GM23338 (cell line): ENCODE data around the gene RNF214. TPM values are rescaled to one million over a fixed set of nuclear protein-coding genes. Genes with fewer than 3 reads are reported as not detected.

ENCODE experiments used
- ATAC-seq: fragments of 200-7000 bp; cut with Tn5 transposase; 3 replicates; pipeline ENCODE4 v1.9.1; 2020
- DNase-seq: peaks from one replicate; pipeline ENCODE4 v3.0.0-alpha.2; 2015; ENCODE audit warnings: low spot score
- H2AFZ ChIP-seq: fragments of 200-600 bp; sonication (generic); 2 replicates; pipeline ENCODE4 v1.8.0; 2016; ENCODE audit warnings: antibody characterized with exemption, mild to moderate bottlenecking, moderate library complexity
- H3F3A ChIP-seq: fragments of 200-600 bp; sonication (generic); replicated peaks from 2 replicates; pipeline ENCODE4 v1.8.0; 2017; ENCODE audit warnings: antibody characterized with exemption, mixed run types, low read depth
- H3K27ac ChIP-seq: fragments of 200-600 bp; sonication (generic); 2 replicates; pipeline ENCODE4 v1.6.1; 2016; ENCODE audit warnings: low read depth
- H3K27me3 ChIP-seq: fragments of 200-600 bp; sonication (generic); 2 replicates; pipeline ENCODE4 v1.8.0; 2016; ENCODE audit warnings: mild to moderate bottlenecking, mixed run types, moderate library complexity; ENCODE audit not compliant: insufficient read depth
- H3K36me3 ChIP-seq: fragments of 200-600 bp; sonication (generic); 2 replicates; pipeline ENCODE4 v1.8.0; 2016; ENCODE audit warnings: mild to moderate bottlenecking; ENCODE audit not compliant: insufficient read depth
- H3K4me1 ChIP-seq: fragments of 200-600 bp; sonication (generic); 2 replicates; pipeline ENCODE4 v1.8.0; 2016; ENCODE audit warnings: mild to moderate bottlenecking, moderate library complexity; ENCODE audit not compliant: insufficient read depth
- H3K4me2 ChIP-seq: fragments of 200-600 bp; sonication (generic); 2 replicates; pipeline ENCODE4 v1.7.1; 2017; ENCODE audit warnings: mixed run types
- H3K4me3 ChIP-seq: fragments of 200-600 bp; sonication (generic); 2 replicates; pipeline ENCODE4 v1.6.1; 2016; ENCODE audit warnings: mixed run types
- H3K79me2 ChIP-seq: fragments of 200-600 bp; sonication (generic); replicated peaks from 2 replicates; pipeline ENCODE4 v1.8.0; 2017; ENCODE audit warnings: mild to moderate bottlenecking; ENCODE audit not compliant: insufficient read depth
- H3K9me2 ChIP-seq: fragments of 200-600 bp; sonication (generic); 2 replicates; pipeline ENCODE4 v1.8.0; 2017; ENCODE audit not compliant: insufficient read depth
- H4K20me1 ChIP-seq: fragments of 200-600 bp; sonication (generic); replicated peaks from 2 replicates; pipeline ENCODE4 v1.8.0; 2017; ENCODE audit warnings: mild to moderate bottlenecking; ENCODE audit not compliant: insufficient read depth
- H3K27ac Mint-ChIP-seq: 2 replicates; pipeline ENCODE4 v1.8.0; 2020; ENCODE audit warnings: inconsistent platforms, mild to moderate bottlenecking, moderate library complexity, mixed read lengths
- H3K27me3 Mint-ChIP-seq: 3 replicates; pipeline ENCODE4 v1.8.0; 2022; ENCODE audit warnings: low read depth, mild to moderate bottlenecking, moderate library complexity, mixed read lengths, inconsistent platforms; ENCODE audit not compliant: insufficient read depth, poor library complexity
- H3K36me3 Mint-ChIP-seq: 3 replicates; pipeline ENCODE4 v1.8.0; 2021; ENCODE audit warnings: low read depth, mild to moderate bottlenecking, inconsistent platforms, moderate library complexity, mixed read lengths
- H3K4me1 Mint-ChIP-seq: 3 replicates; pipeline ENCODE4 v1.8.0; 2020; ENCODE audit warnings: mild to moderate bottlenecking, inconsistent platforms, mixed read lengths
- H3K4me3 Mint-ChIP-seq: 3 replicates; pipeline ENCODE4 v1.8.0; 2021; ENCODE audit warnings: moderate library complexity, mild to moderate bottlenecking, inconsistent platforms, mixed read lengths
- H3K9me3 Mint-ChIP-seq: 3 replicates; pipeline ENCODE4 v1.8.0; 2020; ENCODE audit warnings: moderate library complexity, mild to moderate bottlenecking, inconsistent platforms, mixed read lengths
- CREB1 ChIP-seq: fragments of 250-450 bp; sonication (Bioruptor Pico); IDR thresholded peaks from 2 replicates; pipeline ENCODE4 v1.5.0; 2020; ENCODE audit warnings: low read depth, mild to moderate bottlenecking, moderate library complexity
- EZH2 ChIP-seq: fragments of 200-600 bp; sonication (generic); IDR thresholded peaks from one replicate; pipeline ENCODE4 v1.8.0; 2017; ENCODE audit warnings: antibody characterized with exemption, mild to moderate bottlenecking, low read depth; ENCODE audit not compliant: unreplicated experiment
- EZH2phosphoT487 ChIP-seq: fragments of 200-600 bp; sonication (generic); IDR thresholded peaks from one replicate; pipeline ENCODE4 v1.8.1; 2018; ENCODE audit warnings: antibody characterized with exemption; ENCODE audit not compliant: unreplicated experiment
- JUNB ChIP-seq: IDR thresholded peaks from one replicate; pipeline ENCODE4 v1.6.1; 2016; ENCODE audit warnings: antibody characterized with exemption; ENCODE audit not compliant: unreplicated experiment
- NANOG ChIP-seq: IDR thresholded peaks from 2 replicates; pipeline ENCODE4 v1.6.1; 2016; ENCODE audit warnings: antibody characterized with exemption, borderline replicate concordance
- POLR2AphosphoS5 ChIP-seq: IDR thresholded peaks from 2 replicates; pipeline ENCODE4 v1.6.1; 2016; ENCODE audit warnings: antibody characterized with exemption, low read depth
- STAT1 ChIP-seq: IDR thresholded peaks from one replicate; pipeline ENCODE4 v1.6.1; 2016; ENCODE audit warnings: antibody characterized with exemption; ENCODE audit not compliant: unreplicated experiment
- ZNF114 ChIP-seq: fragments of 250-450 bp; sonication (Bioruptor Pico); IDR thresholded peaks from 2 replicates; pipeline ENCODE4 v1.5.0; 2020; ENCODE audit warnings: mild to moderate bottlenecking, moderate library complexity
- ZNF331 ChIP-seq: fragments of 250-450 bp; sonication (Bioruptor Pico); IDR thresholded peaks from 2 replicates; pipeline ENCODE4 v1.5.0; 2020; ENCODE audit warnings: low read depth, mild to moderate bottlenecking, moderate library complexity
- polyA plus RNA-seq: library from polyadenylated mRNA; unstranded; fragments of >200 nt; fragmentation: Nextera tagmentation; extraction: Ambion mirVana; gene quantifications from 2 replicates; pipeline ENCODE4 v1.2.1, GENCODE V29; 2016
- total RNA-seq: library from RNA; depleted of rRNA; stranded (reverse); fragments of >200 nt; shearing (Covaris generic); gene quantifications from 2 replicates; pipeline ENCODE4 v1.2.3, GENCODE V29; 2014
- TF ChIP-seq, protein P1 (sequence below): fragments of 250-450 bp; sonication (Bioruptor Pico); IDR thresholded peaks from 2 replicates; pipeline ENCODE4 v1.5.0; 2020; ENCODE audit warnings: mild to moderate bottlenecking, moderate library complexity
- TF ChIP-seq, protein P2 (sequence below): IDR thresholded peaks from 2 replicates; pipeline ENCODE4 v1.6.1; 2016; ENCODE audit warnings: antibody characterized with exemption
- TF ChIP-seq, protein P3 (sequence below), 2 experiments: fragments of 200-600 bp in 1 of 2; sonication (generic) in 1 of 2; conservative IDR thresholded peaks; 2 replicates each; pipeline versions ENCODE4 v1.5.1 to v1.6.1; 2016 to 2017; ENCODE audit warnings: antibody characterized with exemption in 2 of 2, low read depth in 2 of 2, mild to moderate bottlenecking in 2 of 2, moderate library complexity in 1 of 2
- TF ChIP-seq, protein P4 (sequence below): IDR thresholded peaks from one replicate; pipeline ENCODE4 v1.6.1; 2018; ENCODE audit warnings: antibody characterized with exemption; ENCODE audit not compliant: unreplicated experiment

RNF214 gene
- total and polyA plus RNA-seq, 2 experiments from 2014 or later, result 19.4 to 28.4 TPM

DNA sequence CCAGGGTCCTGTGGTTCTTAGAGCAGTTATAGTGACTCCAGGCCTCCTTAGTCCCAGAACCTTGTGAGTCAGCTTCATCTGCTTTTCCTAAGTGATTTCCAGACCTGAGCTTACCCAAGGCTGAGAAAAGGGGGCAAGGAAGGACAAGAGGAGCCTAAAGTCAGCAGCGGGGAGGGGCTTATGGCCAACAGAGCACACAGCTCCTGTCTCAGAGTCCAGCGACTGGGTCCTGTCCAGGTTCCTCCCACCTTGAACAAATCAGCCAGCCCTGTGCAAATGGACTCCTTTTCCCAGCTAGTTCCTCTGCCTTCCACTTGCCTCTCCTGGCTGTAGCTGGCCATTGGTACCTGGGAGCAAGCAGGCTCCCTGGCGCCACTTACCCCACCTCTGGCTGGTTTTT lies 72.7 kb downstream of the RNF214 start:
- H4K20me1 ChIP-seq, result no peaks in the 10 kb centered on the region
- peaks cover 12% of the 10 kb centered on the region for H3K27me3 Mint-ChIP-seq

More for the DNA sequence above, 72.7 kb downstream of the RNF214 start:
- H3K4me2 ChIP-seq, result no peak overlapping the region
- no peak overlapping the region for H2AFZ ChIP-seq
- peaks cover 29% of the 10 kb centered on the region for H3K4me1 Mint-ChIP-seq
- H3K36me3 Mint-ChIP-seq, result no peaks in the 10 kb centered on the region
- no peaks in the 10 kb centered on the region for H3K9me2 ChIP-seq
- H3K27ac Mint-ChIP-seq, result no peak overlapping the region
- H3F3A ChIP-seq, result no peaks in the 10 kb centered on the region
- H3K27ac ChIP-seq, result no peak overlapping the region
- H3K4me3 ChIP-seq, result no peak overlapping the region
- H3K79me2 ChIP-seq, result no peaks in the 10 kb centered on the region
- H3K4me1 ChIP-seq, result peaks cover 26% of the 10 kb centered on the region
- no peaks in the 10 kb centered on the region for H3K9me3 Mint-ChIP-seq
- ATAC-seq (no peak), DNase-seq (no peak)
- no peak overlapping the region for H3K4me3 Mint-ChIP-seq
- no peaks in the 10 kb centered on the region for H3K36me3 ChIP-seq
- H3K27me3 ChIP-seq, result no peaks in the 10 kb centered on the region
- TF ChIP-seq, protein P1, sequence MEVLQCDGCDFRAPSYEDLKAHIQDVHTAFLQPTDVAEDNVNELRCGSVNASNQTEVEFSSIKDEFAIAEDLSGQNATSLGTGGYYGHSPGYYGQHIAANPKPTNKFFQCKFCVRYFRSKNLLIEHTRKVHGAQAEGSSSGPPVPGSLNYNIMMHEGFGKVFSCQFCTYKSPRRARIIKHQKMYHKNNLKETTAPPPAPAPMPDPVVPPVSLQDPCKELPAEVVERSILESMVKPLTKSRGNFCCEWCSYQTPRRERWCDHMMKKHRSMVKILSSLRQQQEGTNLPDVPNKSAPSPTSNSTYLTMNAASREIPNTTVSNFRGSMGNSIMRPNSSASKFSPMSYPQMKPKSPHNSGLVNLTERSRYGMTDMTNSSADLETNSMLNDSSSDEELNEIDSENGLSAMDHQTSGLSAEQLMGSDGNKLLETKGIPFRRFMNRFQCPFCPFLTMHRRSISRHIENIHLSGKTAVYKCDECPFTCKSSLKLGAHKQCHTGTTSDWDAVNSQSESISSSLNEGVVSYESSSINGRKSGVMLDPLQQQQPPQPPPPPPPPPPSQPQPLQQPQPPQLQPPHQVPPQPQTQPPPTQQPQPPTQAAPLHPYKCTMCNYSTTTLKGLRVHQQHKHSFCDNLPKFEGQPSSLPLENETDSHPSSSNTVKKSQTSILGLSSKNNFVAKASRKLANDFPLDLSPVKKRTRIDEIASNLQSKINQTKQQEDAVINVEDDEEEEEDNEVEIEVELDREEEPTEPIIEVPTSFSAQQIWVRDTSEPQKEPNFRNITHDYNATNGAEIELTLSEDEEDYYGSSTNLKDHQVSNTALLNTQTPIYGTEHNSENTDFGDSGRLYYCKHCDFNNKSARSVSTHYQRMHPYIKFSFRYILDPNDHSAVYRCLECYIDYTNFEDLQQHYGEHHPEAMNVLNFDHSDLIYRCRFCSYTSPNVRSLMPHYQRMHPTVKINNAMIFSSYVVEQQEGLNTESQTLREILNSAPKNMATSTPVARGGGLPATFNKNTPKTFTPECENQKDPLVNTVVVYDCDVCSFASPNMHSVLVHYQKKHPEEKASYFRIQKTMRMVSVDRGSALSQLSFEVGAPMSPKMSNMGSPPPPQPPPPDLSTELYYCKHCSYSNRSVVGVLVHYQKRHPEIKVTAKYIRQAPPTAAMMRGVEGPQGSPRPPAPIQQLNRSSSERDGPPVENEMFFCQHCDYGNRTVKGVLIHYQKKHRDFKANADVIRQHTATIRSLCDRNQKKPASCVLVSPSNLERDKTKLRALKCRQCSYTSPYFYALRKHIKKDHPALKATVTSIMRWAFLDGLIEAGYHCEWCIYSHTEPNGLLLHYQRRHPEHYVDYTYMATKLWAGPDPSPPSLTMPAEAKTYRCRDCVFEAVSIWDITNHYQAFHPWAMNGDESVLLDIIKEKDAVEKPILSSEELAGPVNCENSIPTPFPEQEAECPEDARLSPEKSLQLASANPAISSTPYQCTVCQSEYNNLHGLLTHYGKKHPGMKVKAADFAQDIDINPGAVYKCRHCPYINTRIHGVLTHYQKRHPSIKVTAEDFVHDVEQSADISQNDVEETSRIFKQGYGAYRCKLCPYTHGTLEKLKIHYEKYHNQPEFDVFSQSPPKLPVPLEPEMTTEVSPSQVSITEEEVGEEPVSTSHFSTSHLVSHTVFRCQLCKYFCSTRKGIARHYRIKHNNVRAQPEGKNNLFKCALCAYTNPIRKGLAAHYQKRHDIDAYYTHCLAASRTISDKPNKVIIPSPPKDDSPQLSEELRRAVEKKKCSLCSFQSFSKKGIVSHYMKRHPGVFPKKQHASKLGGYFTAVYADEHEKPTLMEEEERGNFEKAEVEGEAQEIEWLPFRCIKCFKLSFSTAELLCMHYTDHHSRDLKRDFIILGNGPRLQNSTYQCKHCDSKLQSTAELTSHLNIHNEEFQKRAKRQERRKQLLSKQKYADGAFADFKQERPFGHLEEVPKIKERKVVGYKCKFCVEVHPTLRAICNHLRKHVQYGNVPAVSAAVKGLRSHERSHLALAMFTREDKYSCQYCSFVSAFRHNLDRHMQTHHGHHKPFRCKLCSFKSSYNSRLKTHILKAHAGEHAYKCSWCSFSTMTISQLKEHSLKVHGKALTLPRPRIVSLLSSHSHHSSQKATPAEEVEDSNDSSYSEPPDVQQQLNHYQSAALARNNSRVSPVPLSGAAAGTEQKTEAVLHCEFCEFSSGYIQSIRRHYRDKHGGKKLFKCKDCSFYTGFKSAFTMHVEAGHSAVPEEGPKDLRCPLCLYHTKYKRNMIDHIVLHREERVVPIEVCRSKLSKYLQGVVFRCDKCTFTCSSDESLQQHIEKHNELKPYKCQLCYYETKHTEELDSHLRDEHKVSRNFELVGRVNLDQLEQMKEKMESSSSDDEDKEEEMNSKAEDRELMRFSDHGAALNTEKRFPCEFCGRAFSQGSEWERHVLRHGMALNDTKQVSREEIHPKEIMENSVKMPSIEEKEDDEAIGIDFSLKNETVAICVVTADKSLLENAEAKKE, result no peak
- no peak for TF ChIP-seq EZH2phosphoT487
- TF ChIP-seq EZH2, result no peak
- TF ChIP-seq, protein P2, sequence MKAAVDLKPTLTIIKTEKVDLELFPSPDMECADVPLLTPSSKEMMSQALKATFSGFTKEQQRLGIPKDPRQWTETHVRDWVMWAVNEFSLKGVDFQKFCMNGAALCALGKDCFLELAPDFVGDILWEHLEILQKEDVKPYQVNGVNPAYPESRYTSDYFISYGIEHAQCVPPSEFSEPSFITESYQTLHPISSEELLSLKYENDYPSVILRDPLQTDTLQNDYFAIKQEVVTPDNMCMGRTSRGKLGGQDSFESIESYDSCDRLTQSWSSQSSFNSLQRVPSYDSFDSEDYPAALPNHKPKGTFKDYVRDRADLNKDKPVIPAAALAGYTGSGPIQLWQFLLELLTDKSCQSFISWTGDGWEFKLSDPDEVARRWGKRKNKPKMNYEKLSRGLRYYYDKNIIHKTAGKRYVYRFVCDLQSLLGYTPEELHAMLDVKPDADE, result no peak
- no peak for TF ChIP-seq NANOG
- no peak for TF ChIP-seq JUNB
- TF ChIP-seq, protein P3, sequence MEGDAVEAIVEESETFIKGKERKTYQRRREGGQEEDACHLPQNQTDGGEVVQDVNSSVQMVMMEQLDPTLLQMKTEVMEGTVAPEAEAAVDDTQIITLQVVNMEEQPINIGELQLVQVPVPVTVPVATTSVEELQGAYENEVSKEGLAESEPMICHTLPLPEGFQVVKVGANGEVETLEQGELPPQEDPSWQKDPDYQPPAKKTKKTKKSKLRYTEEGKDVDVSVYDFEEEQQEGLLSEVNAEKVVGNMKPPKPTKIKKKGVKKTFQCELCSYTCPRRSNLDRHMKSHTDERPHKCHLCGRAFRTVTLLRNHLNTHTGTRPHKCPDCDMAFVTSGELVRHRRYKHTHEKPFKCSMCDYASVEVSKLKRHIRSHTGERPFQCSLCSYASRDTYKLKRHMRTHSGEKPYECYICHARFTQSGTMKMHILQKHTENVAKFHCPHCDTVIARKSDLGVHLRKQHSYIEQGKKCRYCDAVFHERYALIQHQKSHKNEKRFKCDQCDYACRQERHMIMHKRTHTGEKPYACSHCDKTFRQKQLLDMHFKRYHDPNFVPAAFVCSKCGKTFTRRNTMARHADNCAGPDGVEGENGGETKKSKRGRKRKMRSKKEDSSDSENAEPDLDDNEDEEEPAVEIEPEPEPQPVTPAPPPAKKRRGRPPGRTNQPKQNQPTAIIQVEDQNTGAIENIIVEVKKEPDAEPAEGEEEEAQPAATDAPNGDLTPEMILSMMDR (conservative IDR thresholded peaks at IDR 0.05; ENCODE audit: low read depth in 2 of 2), result no peak
- TF ChIP-seq STAT1, result no peak
- no peak for TF ChIP-seq ZNF114 (CRISPR knock-in tag)
- no peak for TF ChIP-seq CREB1
- no peak for TF ChIP-seq POLR2AphosphoS5
- TF ChIP-seq, protein P4, sequence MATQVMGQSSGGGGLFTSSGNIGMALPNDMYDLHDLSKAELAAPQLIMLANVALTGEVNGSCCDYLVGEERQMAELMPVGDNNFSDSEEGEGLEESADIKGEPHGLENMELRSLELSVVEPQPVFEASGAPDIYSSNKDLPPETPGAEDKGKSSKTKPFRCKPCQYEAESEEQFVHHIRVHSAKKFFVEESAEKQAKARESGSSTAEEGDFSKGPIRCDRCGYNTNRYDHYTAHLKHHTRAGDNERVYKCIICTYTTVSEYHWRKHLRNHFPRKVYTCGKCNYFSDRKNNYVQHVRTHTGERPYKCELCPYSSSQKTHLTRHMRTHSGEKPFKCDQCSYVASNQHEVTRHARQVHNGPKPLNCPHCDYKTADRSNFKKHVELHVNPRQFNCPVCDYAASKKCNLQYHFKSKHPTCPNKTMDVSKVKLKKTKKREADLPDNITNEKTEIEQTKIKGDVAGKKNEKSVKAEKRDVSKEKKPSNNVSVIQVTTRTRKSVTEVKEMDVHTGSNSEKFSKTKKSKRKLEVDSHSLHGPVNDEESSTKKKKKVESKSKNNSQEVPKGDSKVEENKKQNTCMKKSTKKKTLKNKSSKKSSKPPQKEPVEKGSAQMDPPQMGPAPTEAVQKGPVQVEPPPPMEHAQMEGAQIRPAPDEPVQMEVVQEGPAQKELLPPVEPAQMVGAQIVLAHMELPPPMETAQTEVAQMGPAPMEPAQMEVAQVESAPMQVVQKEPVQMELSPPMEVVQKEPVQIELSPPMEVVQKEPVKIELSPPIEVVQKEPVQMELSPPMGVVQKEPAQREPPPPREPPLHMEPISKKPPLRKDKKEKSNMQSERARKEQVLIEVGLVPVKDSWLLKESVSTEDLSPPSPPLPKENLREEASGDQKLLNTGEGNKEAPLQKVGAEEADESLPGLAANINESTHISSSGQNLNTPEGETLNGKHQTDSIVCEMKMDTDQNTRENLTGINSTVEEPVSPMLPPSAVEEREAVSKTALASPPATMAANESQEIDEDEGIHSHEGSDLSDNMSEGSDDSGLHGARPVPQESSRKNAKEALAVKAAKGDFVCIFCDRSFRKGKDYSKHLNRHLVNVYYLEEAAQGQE, result no peak
- TF ChIP-seq ZNF331 (CRISPR knock-in tag), result no peak
